DOHH2 (cell line): Measurements from ENCODE around the gene TNFAIP2.

Source experiments
- H3F3A ChIP-seq: fragments of 200-600 bp; sonication (generic), shearing (Covaris generic); 2 replicates; pipeline ENCODE4 v1.6.0; 2016; ENCODE audit warnings: antibody characterized with exemption, mild to moderate bottlenecking; ENCODE audit not compliant: control insufficient read depth, insufficient read depth
- H3K27ac ChIP-seq: fragments of 200-600 bp; sonication (generic); 2 replicates; pipeline ENCODE4 v1.5.1; 2014; ENCODE audit warnings: low read depth, mild to moderate bottlenecking, low read length, moderate library complexity
- H3K27me3 ChIP-seq: fragments of 200-600 bp; sonication (generic); 2 replicates; pipeline ENCODE4 v1.6.1; 2014; ENCODE audit warnings: mild to moderate bottlenecking, low read length, mixed read lengths; ENCODE audit not compliant: control insufficient read depth
- H3K36me3 ChIP-seq: fragments of 200-600 bp; sonication (generic); 2 replicates; pipeline ENCODE4 v1.6.1; 2014; ENCODE audit warnings: mild to moderate bottlenecking, low read length, moderate library complexity, mixed read lengths; ENCODE audit not compliant: control insufficient read depth
- H3K4me1 ChIP-seq: fragments of 200-600 bp; sonication (generic); 2 replicates; pipeline ENCODE4 v1.6.1; 2014; ENCODE audit warnings: mild to moderate bottlenecking, low read length, mixed read lengths; ENCODE audit not compliant: control insufficient read depth
- H3K4me2 ChIP-seq: fragments of 200-600 bp; sonication (generic); 2 replicates; pipeline ENCODE4 v1.6.0; 2014; ENCODE audit warnings: mild to moderate bottlenecking, low read length, moderate library complexity
- H3K4me3 ChIP-seq: fragments of 200-600 bp; sonication (generic); 2 replicates; pipeline ENCODE4 v1.5.1; 2014; ENCODE audit warnings: mild to moderate bottlenecking, low read length, mixed read lengths
- H3K79me2 ChIP-seq: fragments of 200-600 bp; sonication (generic); 2 replicates; pipeline ENCODE4 v1.6.1; 2014; ENCODE audit warnings: mild to moderate bottlenecking, low read length, mixed read lengths; ENCODE audit not compliant: control insufficient read depth
- H3K9me2 ChIP-seq: fragments of 200-600 bp; sonication (generic); replicated peaks from 2 replicates; pipeline ENCODE4 v1.6.1; 2014; ENCODE audit warnings: mild to moderate bottlenecking, low read length, mixed read lengths; ENCODE audit not compliant: control insufficient read depth
- H3K9me3 ChIP-seq: fragments of 200-600 bp; sonication (generic); 2 replicates; pipeline ENCODE4 v1.6.1; 2014; ENCODE audit warnings: antibody characterized with exemption, low read length, mixed read lengths; ENCODE audit not compliant: control insufficient read depth, insufficient read depth
- H4K20me1 ChIP-seq: fragments of 200-600 bp; sonication (generic); 2 replicates; pipeline ENCODE4 v1.6.0; 2014; ENCODE audit warnings: low read depth, mild to moderate bottlenecking, antibody characterized with exemption, low read length, moderate library complexity; ENCODE audit not compliant: control insufficient read depth, insufficient read depth
- EZH2phosphoT487 ChIP-seq: fragments of 200-600 bp; sonication (generic); IDR thresholded peaks from 2 replicates; pipeline ENCODE4 v1.6.1; 2017; ENCODE audit warnings: borderline replicate concordance, mild to moderate bottlenecking, antibody characterized with exemption, low read length, moderate library complexity, mixed read lengths
- TF ChIP-seq, protein P1 (sequence below): fragments of 200-600 bp; sonication (generic); IDR thresholded peaks from one replicate; pipeline ENCODE4 v1.5.1; 2014; ENCODE audit warnings: antibody characterized with exemption, mild to moderate bottlenecking, low read depth, low read length; ENCODE audit not compliant: poor library complexity, severe bottlenecking

TNFAIP2 gene

GRCh38 chr14:103087343-103087835 lies 35.9 kb upstream of the TNFAIP2 start:
- H3K9me2 ChIP-seq = no peaks in the 10 kb centered on the region
- peaks cover 9% of the 10 kb centered on the region for H3K27me3 ChIP-seq
- H3K36me3 ChIP-seq = no peaks in the 10 kb centered on the region
- no peak overlapping the region for H3K4me3 ChIP-seq
- no peak overlapping the region for H3K27ac ChIP-seq
- no peaks in the 10 kb centered on the region for H3K9me3 ChIP-seq
- H3K4me1 ChIP-seq = peaks cover 16% of the 10 kb centered on the region
- no peaks in the 10 kb centered on the region for H4K20me1 ChIP-seq
- H3K4me2 ChIP-seq = no peak overlapping the region
- TF ChIP-seq, protein P1, sequence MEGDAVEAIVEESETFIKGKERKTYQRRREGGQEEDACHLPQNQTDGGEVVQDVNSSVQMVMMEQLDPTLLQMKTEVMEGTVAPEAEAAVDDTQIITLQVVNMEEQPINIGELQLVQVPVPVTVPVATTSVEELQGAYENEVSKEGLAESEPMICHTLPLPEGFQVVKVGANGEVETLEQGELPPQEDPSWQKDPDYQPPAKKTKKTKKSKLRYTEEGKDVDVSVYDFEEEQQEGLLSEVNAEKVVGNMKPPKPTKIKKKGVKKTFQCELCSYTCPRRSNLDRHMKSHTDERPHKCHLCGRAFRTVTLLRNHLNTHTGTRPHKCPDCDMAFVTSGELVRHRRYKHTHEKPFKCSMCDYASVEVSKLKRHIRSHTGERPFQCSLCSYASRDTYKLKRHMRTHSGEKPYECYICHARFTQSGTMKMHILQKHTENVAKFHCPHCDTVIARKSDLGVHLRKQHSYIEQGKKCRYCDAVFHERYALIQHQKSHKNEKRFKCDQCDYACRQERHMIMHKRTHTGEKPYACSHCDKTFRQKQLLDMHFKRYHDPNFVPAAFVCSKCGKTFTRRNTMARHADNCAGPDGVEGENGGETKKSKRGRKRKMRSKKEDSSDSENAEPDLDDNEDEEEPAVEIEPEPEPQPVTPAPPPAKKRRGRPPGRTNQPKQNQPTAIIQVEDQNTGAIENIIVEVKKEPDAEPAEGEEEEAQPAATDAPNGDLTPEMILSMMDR = no peak
- no peak for TF ChIP-seq EZH2phosphoT487
- no peaks in the 10 kb centered on the region for H3K79me2 ChIP-seq
- H3F3A ChIP-seq = no peaks in the 10 kb centered on the region

DNA sequence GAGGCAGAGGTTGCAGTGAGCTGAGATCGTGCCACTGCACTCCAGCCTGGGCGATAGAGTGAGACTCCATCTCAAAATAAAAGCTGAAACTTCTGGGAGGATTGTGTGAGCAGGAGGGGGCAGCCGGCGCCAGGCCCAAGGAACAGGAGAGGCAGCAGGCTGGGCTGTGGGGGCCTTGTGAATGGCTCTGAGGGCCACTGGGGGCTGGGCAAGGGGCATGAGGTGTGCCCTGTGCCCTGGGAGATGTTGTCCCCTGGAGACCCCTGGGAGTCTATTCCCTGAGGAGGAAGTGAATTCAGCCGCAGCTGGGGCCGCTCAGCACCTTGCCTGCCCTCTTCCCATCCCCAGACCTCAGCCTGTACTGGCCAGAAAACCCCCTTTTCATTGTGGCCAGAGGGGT lies 34.3 kb upstream of the TNFAIP2 start:
- peaks cover 9% of the 10 kb centered on the region for H3K27me3 ChIP-seq
- no peak for TF ChIP-seq EZH2phosphoT487
- TF ChIP-seq, protein P1 = no peak
- no peak overlapping the region for H3K27ac ChIP-seq
- H3F3A ChIP-seq = no peaks in the 10 kb centered on the region
- no peaks in the 10 kb centered on the region for H4K20me1 ChIP-seq
- no peaks in the 10 kb centered on the region for H3K9me3 ChIP-seq
- no peaks in the 10 kb centered on the region for H3K36me3 ChIP-seq
- peaks cover 16% of the 10 kb centered on the region for H3K4me1 ChIP-seq
- no peaks in the 10 kb centered on the region for H3K79me2 ChIP-seq
- no peak overlapping the region for H3K4me3 ChIP-seq
- no peaks in the 10 kb centered on the region for H3K9me2 ChIP-seq
- no peak overlapping the region for H3K4me2 ChIP-seq

- Histone ChIP-seq H3K27ac (no peak overlapping the region), H3K9me2 (no peaks in the 10 kb centered on the region), H3K27me3 (peaks cover 9% of the 10 kb centered on the region), H3K79me2 (no peaks in the 10 kb centered on the region), H3K36me3 (no peaks in the 10 kb centered on the region), H3K4me2 (no peak overlapping the region), H3K9me3 (no peaks in the 10 kb centered on the region), H3F3A (no peaks in the 10 kb centered on the region), H4K20me1 (no peaks in the 10 kb centered on the region), H3K4me3 (no peak overlapping the region), H3K4me1 (peaks cover 16% of the 10 kb centered on the region)
- TF ChIP-seq, protein P1 = no peak
- TF ChIP-seq EZH2phosphoT487 = no peak
Measured at GRCh38 chr14:103089386-103090335, 33.6 kb upstream of the TNFAIP2 start.
